IMR-90 (cell line): ENCODE measurements around the gene SDHB. TPM values are rescaled to one million over a fixed set of nuclear protein-coding genes. Genes with fewer than 3 reads are reported as not detected.

Source experiments
- ATAC-seq: fragments of 200-7000 bp; cut with Tn5 transposase; 2 replicates; pipeline ENCODE4 v1.9.1; 2020; ENCODE audit warnings: low read depth, mild to moderate bottlenecking, moderate library complexity
- BruUV-seq: library from RNA; stranded (reverse); fragments of 400-500 nt; replicated peaks from 2 replicates; lab custom pipeline; 2021; lab: Mats Ljungman, UMichigan
- CTCF ChIA-PET: fragments of 300-600 bp; formaldehyde crosslinking; extraction: SDS; loops from one replicate; lab custom pipeline; 2021; ENCODE audit warnings: antibody characterized with exemption; lab: Yijun Ruan, JAX
- POLR2A ChIA-PET: fragments of 300-600 bp; sonication (Branson Sonifier 250); formaldehyde crosslinking; loops from one replicate; lab custom pipeline; 2022; ENCODE audit warnings: antibody characterized with exemption; ENCODE audit not compliant: unreplicated experiment; lab: Charles Lee
- DNase-seq: peaks from one replicate; pipeline ENCODE4 v3.0.0; 2013
- H2AFZ ChIP-seq: replicated peaks from 2 replicates; pipeline ENCODE3; 2013; ENCODE audit warnings: low read length, mild to moderate bottlenecking; ENCODE audit not compliant: poor library complexity
- H2AK5ac ChIP-seq: 2 replicates; pipeline ENCODE4 v1.6.1; 2013; ENCODE audit warnings: low read depth, low read length, inconsistent platforms
- H2AK9ac ChIP-seq: replicated peaks from 2 replicates; pipeline ENCODE3; 2013; ENCODE audit warnings: mild to moderate bottlenecking, low read depth, low read length, moderate library complexity; ENCODE audit not compliant: poor library complexity
- H2BK120ac ChIP-seq: 2 replicates; pipeline ENCODE4 v1.6.1; 2013; ENCODE audit warnings: low read depth, low read length, inconsistent platforms
- H2BK15ac ChIP-seq: 3 replicates; pipeline ENCODE4 v1.6.1; 2013; ENCODE audit warnings: low read depth, low read length, inconsistent platforms
- H2BK20ac ChIP-seq: 2 replicates; pipeline ENCODE4 v1.6.1; 2013; ENCODE audit warnings: low read depth, mild to moderate bottlenecking, inconsistent platforms, low read length, moderate library complexity
- H2BK5ac ChIP-seq: 2 replicates; pipeline ENCODE4 v1.6.1; 2013; ENCODE audit warnings: mild to moderate bottlenecking, low read depth, low read length, inconsistent platforms; ENCODE audit not compliant: poor library complexity, severe bottlenecking
- H3K14ac ChIP-seq: replicated peaks from 2 replicates; pipeline ENCODE4 v1.6.1; 2013; ENCODE audit warnings: low read depth, low read length, inconsistent platforms
- H3K18ac ChIP-seq: 2 replicates; pipeline ENCODE4 v1.6.1; 2013; ENCODE audit warnings: low read depth, low read length, control low read depth
- H3K23ac ChIP-seq: 2 replicates; pipeline ENCODE4 v1.6.1; 2013; ENCODE audit warnings: low read depth, low read length, inconsistent platforms
- H3K27ac ChIP-seq: 2 replicates; pipeline ENCODE4 v1.5.1; 2013; ENCODE audit warnings: mild to moderate bottlenecking, control low read depth, low read length; ENCODE audit not compliant: insufficient read depth
- H3K27me3 ChIP-seq: 2 replicates; pipeline ENCODE4 v1.6.1; 2013; ENCODE audit warnings: low read length; ENCODE audit not compliant: control insufficient read depth, insufficient read depth
- H3K36me3 ChIP-seq: 2 replicates; pipeline ENCODE4 v1.6.1; 2013; ENCODE audit warnings: low read length, mixed read lengths; ENCODE audit not compliant: control insufficient read depth, insufficient read depth
- H3K4ac ChIP-seq: 2 replicates; pipeline ENCODE4 v1.6.1; 2013; ENCODE audit warnings: low read depth, low read length, inconsistent platforms
- H3K4me1 ChIP-seq: 2 replicates; pipeline ENCODE4 v1.6.1; 2013; ENCODE audit warnings: low read length, mixed read lengths; ENCODE audit not compliant: control insufficient read depth, insufficient read depth
- H3K4me2 ChIP-seq: 2 replicates; pipeline ENCODE4 v1.6.1; 2013; ENCODE audit warnings: low read depth, mild to moderate bottlenecking, control low read depth, low read length, moderate library complexity
- H3K4me3 ChIP-seq: 2 replicates; pipeline ENCODE4 v1.5.1; 2013; ENCODE audit warnings: low read depth, mild to moderate bottlenecking, control low read depth, low read length, moderate library complexity; ENCODE audit not compliant: insufficient read depth
- H3K56ac ChIP-seq: 2 replicates; pipeline ENCODE4 v1.6.1; 2013; ENCODE audit warnings: low read length, inconsistent platforms; ENCODE audit not compliant: insufficient read depth; ENCODE audit errors: extremely low read depth
- H3K79me1 ChIP-seq, 2 experiments: 2 replicates each; pipeline ENCODE4 v1.6.1; 2013; ENCODE audit warnings: low read length in 2 of 2, inconsistent platforms in 1 of 2, low read depth in 1 of 2
- H3K9ac ChIP-seq: 2 replicates; pipeline ENCODE4 v1.6.1; 2013; ENCODE audit warnings: low read depth, low read length, control low read depth
- H3K9me1 ChIP-seq: 2 replicates; pipeline ENCODE4 v1.6.1; 2013; ENCODE audit warnings: low read length, inconsistent platforms; ENCODE audit not compliant: insufficient read depth
- H3K9me3 ChIP-seq: 2 replicates; pipeline ENCODE4 v1.6.1; 2013; ENCODE audit warnings: low read length; ENCODE audit not compliant: control insufficient read depth, insufficient read depth
- H4K20me1 ChIP-seq: 2 replicates; pipeline ENCODE4 v1.6.1; 2013; ENCODE audit warnings: low read length, inconsistent platforms; ENCODE audit not compliant: insufficient read depth
- H4K5ac ChIP-seq: 2 replicates; pipeline ENCODE4 v1.6.1; 2013; ENCODE audit warnings: mild to moderate bottlenecking, low read depth, low read length, control low read depth
- H4K8ac ChIP-seq, 2 experiments: 2 replicates each; pipeline ENCODE4 v1.6.1; 2013; ENCODE audit warnings: low read depth in 2 of 2, low read length in 2 of 2, control low read depth in 1 of 2, inconsistent platforms in 1 of 2
- H4K91ac ChIP-seq: 2 replicates; pipeline ENCODE4 v1.6.1; 2013; ENCODE audit warnings: low read depth, low read length, inconsistent platforms; ENCODE audit not compliant: insufficient read depth
- BHLHE40 ChIP-seq: fragments of 150-350 bp; IDR thresholded peaks from 2 replicates; pipeline ENCODE4 v1.6.1; 2016; ENCODE audit warnings: mild to moderate bottlenecking, low read depth, low read length
- CEBPB ChIP-seq: IDR thresholded peaks from 2 replicates; pipeline ENCODE4 v1.6.1; 2012; ENCODE audit warnings: low read depth, low read length, improper control_type of control experiment
- CHD1 ChIP-seq: IDR thresholded peaks from 2 replicates; pipeline ENCODE4 v1.6.1; 2012; ENCODE audit warnings: low read depth, low read length, improper control_type of control experiment
- ELK1 ChIP-seq: fragments of 150-350 bp; IDR thresholded peaks from 2 replicates; pipeline ENCODE4 v1.6.1; 2016; ENCODE audit warnings: low read depth, mild to moderate bottlenecking, low read length, moderate library complexity, borderline replicate concordance
- FOS ChIP-seq: fragments of 150-350 bp; IDR thresholded peaks from 2 replicates; pipeline ENCODE4 v1.6.1; 2016; ENCODE audit warnings: low read depth, low read length
- MAFK ChIP-seq: IDR thresholded peaks from 2 replicates; pipeline ENCODE4 v1.6.1; 2012; ENCODE audit warnings: low read depth, low read length, improper control_type of control experiment
- MAZ ChIP-seq: IDR thresholded peaks from 2 replicates; pipeline ENCODE4 v1.6.1; 2012; ENCODE audit warnings: low read depth, mild to moderate bottlenecking, low read length, improper control_type of control experiment, moderate library complexity, borderline replicate concordance
- MXI1 ChIP-seq: IDR thresholded peaks from 2 replicates; pipeline ENCODE4 v1.6.1; 2012; ENCODE audit warnings: low read depth, mild to moderate bottlenecking, low read length, moderate library complexity, borderline replicate concordance
- NFE2L2 ChIP-seq: fragments of 150-350 bp; IDR thresholded peaks from 2 replicates; pipeline ENCODE4 v1.6.1; 2016; ENCODE audit warnings: low read depth, mild to moderate bottlenecking, low read length
- POLR2A ChIP-seq: IDR thresholded peaks from 2 replicates; pipeline ENCODE4 v1.6.1; 2012; ENCODE audit warnings: mild to moderate bottlenecking, low read depth, low read length
- RAD21 ChIP-seq: IDR thresholded peaks from 2 replicates; pipeline ENCODE4 v1.6.1; 2012; ENCODE audit warnings: low read length, improper control_type of control experiment
- RCOR1 ChIP-seq: IDR thresholded peaks from 2 replicates; pipeline ENCODE4 v1.6.1; 2012; ENCODE audit warnings: mild to moderate bottlenecking, low read length, improper control_type of control experiment; ENCODE audit not compliant: insufficient replicate concordance
- RFX5 ChIP-seq: IDR thresholded peaks from 2 replicates; pipeline ENCODE4 v1.8.0; 2012; ENCODE audit warnings: low read depth, mild to moderate bottlenecking, low read length, moderate library complexity
- SMC3 ChIP-seq: fragments of 150-350 bp; IDR thresholded peaks from 2 replicates; pipeline ENCODE4 v1.6.1; 2016; ENCODE audit warnings: low read depth, mild to moderate bottlenecking, antibody characterized with exemption, low read length, moderate library complexity
- WGBS, 2 experiments: methylation state at CpG; one replicate each; pipeline versions ENCODE4 v1.1.5 to v1.1.7; 2013; ENCODE audit warnings: missing lambda C conversion rate in 2 of 2; ENCODE audit not compliant: insufficient read length in 1 of 2; ENCODE audit errors: extremely low coverage in 2 of 2; 5-methylcytosine and 5-hydroxymethylcytosine counted together
- dilution Hi-C: fragments of 300-500 bp; cut with HindIII; formaldehyde crosslinking; loops from one replicate; pipeline ENCODE4 v1.14.3; 2018; ENCODE audit warnings: low sequenced_read_pairs; ENCODE audit not compliant: unreplicated experiment
- in situ Hi-C: fragments of 300-500 bp; cut with MboI; formaldehyde crosslinking; loops from 3 replicates; pipeline ENCODE4 v1.14.3; 2019; ENCODE audit warnings: low sequenced_read_pairs, inconsistent platforms, mixed read lengths
- intact Hi-C: fragments of 100-400 bp; cut with micrococcal nuclease; formaldehyde crosslinking; loops from 2 replicates; pipeline ENCODE4 v1.10.0; 2022
- polyA plus RNA-seq, 3 experiments: library from polyadenylated mRNA; depleted of rRNA; stranded (reverse); fragments of >200 nt; gene quantifications; 2 replicates each; pipeline ENCODE4 v1.2.3, GENCODE V29; 2012; ENCODE audit warnings: low replicate concordance in 1 of 3
- total RNA-seq: library from RNA; depleted of rRNA; stranded (reverse); fragments of >200 nt; gene quantifications from 2 replicates; pipeline ENCODE4 v1.2.3, GENCODE V29; 2012
- TF ChIP-seq, protein P1 (sequence below): conservative IDR thresholded peaks from 2 replicates; pipeline ENCODE4 v1.5.1; 2012; ENCODE audit warnings: mild to moderate bottlenecking, low read depth, low read length, improper control_type of control experiment
- TF ChIP-seq, protein P2 (sequence below): fragments of 150-350 bp; IDR thresholded peaks from 2 replicates; pipeline ENCODE4 v1.6.1; 2017; ENCODE audit warnings: mild to moderate bottlenecking, antibody characterized with exemption, low read length, low read depth

Gene SDHB
- total and polyA plus RNA-seq, 2 of the 4 experiments (the other 2 are of a cell fraction), result 122 to 206 TPM

- Histone ChIP-seq H3K4me3 (no peak overlapping the region), H2AK5ac (no peak overlapping the region), H4K91ac (no peak overlapping the region), H3K9me1 (no peaks in the 10 kb centered on the region), H2BK120ac (no peak overlapping the region), H3K36me3 (no peaks in the 10 kb centered on the region), H3K4me2 (no peak overlapping the region), H2BK5ac (no peak overlapping the region), H3K9me3 (peaks cover 5% of the 10 kb centered on the region; the same call in 1 of the 2 replicates), H2BK20ac (no peak overlapping the region), H3K18ac (no peak overlapping the region), H3K4me1 (no peaks in the 10 kb centered on the region), H2AFZ (no peak overlapping the region), H4K20me1 (no peaks in the 10 kb centered on the region), H3K27ac (no peak overlapping the region), H3K9ac (no peak overlapping the region), H3K23ac (no peak overlapping the region), H3K14ac (no peak overlapping the region), H3K27me3 (peaks cover 30% of the 10 kb centered on the region), H4K5ac (no peak overlapping the region), H3K4ac (no peak overlapping the region), H2BK15ac (no peak overlapping the region), H2AK9ac (no peak overlapping the region), H3K79me1 (no peaks in the 10 kb centered on the region), H4K8ac (no peak overlapping the region), H3K56ac (no peak overlapping the region)
- dilution Hi-C loops (no loop called here), intact Hi-C loops (no loop called here), in situ Hi-C loops (no loop called here)
- ATAC-seq, result no peak
- no peak for TF ChIP-seq CHD1
- TF ChIP-seq RAD21, result no peak
- no peak for TF ChIP-seq NFE2L2
- TF ChIP-seq MAFK, result no peak
- TF ChIP-seq, protein P1, sequence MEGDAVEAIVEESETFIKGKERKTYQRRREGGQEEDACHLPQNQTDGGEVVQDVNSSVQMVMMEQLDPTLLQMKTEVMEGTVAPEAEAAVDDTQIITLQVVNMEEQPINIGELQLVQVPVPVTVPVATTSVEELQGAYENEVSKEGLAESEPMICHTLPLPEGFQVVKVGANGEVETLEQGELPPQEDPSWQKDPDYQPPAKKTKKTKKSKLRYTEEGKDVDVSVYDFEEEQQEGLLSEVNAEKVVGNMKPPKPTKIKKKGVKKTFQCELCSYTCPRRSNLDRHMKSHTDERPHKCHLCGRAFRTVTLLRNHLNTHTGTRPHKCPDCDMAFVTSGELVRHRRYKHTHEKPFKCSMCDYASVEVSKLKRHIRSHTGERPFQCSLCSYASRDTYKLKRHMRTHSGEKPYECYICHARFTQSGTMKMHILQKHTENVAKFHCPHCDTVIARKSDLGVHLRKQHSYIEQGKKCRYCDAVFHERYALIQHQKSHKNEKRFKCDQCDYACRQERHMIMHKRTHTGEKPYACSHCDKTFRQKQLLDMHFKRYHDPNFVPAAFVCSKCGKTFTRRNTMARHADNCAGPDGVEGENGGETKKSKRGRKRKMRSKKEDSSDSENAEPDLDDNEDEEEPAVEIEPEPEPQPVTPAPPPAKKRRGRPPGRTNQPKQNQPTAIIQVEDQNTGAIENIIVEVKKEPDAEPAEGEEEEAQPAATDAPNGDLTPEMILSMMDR, result no peak
- TF ChIP-seq POLR2A, result no peak
- TF ChIP-seq MXI1, result no peak
- TF ChIP-seq FOS, result no peak
- no peak for TF ChIP-seq RFX5
- TF ChIP-seq CEBPB, result no peak
- no peak for TF ChIP-seq ELK1
- no peak for TF ChIP-seq MAZ
- no peak for TF ChIP-seq RCOR1
- TF ChIP-seq, protein P2, sequence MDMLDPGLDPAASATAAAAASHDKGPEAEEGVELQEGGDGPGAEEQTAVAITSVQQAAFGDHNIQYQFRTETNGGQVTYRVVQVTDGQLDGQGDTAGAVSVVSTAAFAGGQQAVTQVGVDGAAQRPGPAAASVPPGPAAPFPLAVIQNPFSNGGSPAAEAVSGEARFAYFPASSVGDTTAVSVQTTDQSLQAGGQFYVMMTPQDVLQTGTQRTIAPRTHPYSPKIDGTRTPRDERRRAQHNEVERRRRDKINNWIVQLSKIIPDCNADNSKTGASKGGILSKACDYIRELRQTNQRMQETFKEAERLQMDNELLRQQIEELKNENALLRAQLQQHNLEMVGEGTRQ, result no peak
- no peak for TF ChIP-seq BHLHE40
- no peak for TF ChIP-seq SMC3
- DNase-seq, result no peak
- whole genome bisulfite sequencing, 2 experiments, result no CpG with 5 or more reads among the region's 4 CpGs
- ChIA-PET POLR2A (no interaction called here), CTCF (no interaction called here)
- BruUV-seq, result no TSS peak
These were observed 27.0 kb upstream of the SDHB start for GRCh38 chr1:17080880-17081279.
